Measurements from ENCODE around the gene MYL12B.
"Not testable (repeated sequence)": the region's sequence is repeated elsewhere in the genome, so short reads cannot be mapped to it uniquely, and the experiment has no call there.

The MYL12B gene

GRCh38 chr18:3266062-3266608, 4.2 kb downstream of the MYL12B start:
- FAIRE-seq = no peak
- TF ChIP-seq POLR2A (IDR thresholded peaks at IDR 0.05; ENCODE audit: low read depth, low read length) = no peak
- TF ChIP-seq TAF1 (IDR thresholded peaks at IDR 0.05; ENCODE audit: borderline replicate concordance, low read depth, low read length) = no peak
- no peak for TF ChIP-seq POLR2AphosphoS5 (IDR thresholded peaks at IDR 0.05; ENCODE audit: low read depth, low read length)

GRCh38 chr18:3268306-3268705, 6.4 kb downstream of the MYL12B start:
- TF ChIP-seq POLR2AphosphoS5 (IDR thresholded peaks at IDR 0.05; ENCODE audit: low read depth, low read length) (no peak), POLR2A (IDR thresholded peaks at IDR 0.05; ENCODE audit: low read depth, low read length) (no peak), TAF1 (IDR thresholded peaks at IDR 0.05; ENCODE audit: borderline replicate concordance, low read depth, low read length) (no peak)
- DNase-seq (ENCODE audit: insufficient read length) (no peak), FAIRE-seq (no peak)

More at GRCh38 chr18:3266062-3266608, 4.2 kb downstream of the MYL12B start:
- DNase-seq (ENCODE audit: insufficient read length) = no peak

GRCh38 chr18:3269241-3269913, 7.4 kb downstream of the MYL12B start:
- TF ChIP-seq TAF1 (IDR thresholded peaks at IDR 0.05; ENCODE audit: borderline replicate concordance, low read depth, low read length) (no peak), POLR2A (IDR thresholded peaks at IDR 0.05; ENCODE audit: low read depth, low read length) (no peak), POLR2AphosphoS5 (IDR thresholded peaks at IDR 0.05; ENCODE audit: low read depth, low read length) (no peak)
- DNase-seq (ENCODE audit: insufficient read length) (no peak), FAIRE-seq (no peak)

- DNase-seq (ENCODE audit: insufficient read length) (no peak), FAIRE-seq (no peak)
- TF ChIP-seq POLR2AphosphoS5 (IDR thresholded peaks at IDR 0.05; ENCODE audit: low read depth, low read length) (no peak), TAF1 (IDR thresholded peaks at IDR 0.05; ENCODE audit: borderline replicate concordance, low read depth, low read length) (no peak), POLR2A (IDR thresholded peaks at IDR 0.05; ENCODE audit: low read depth, low read length) (no peak)
Measured at GRCh38 chr18:3269914-3270299, 8.0 kb downstream of the MYL12B start.

GRCh38 chr18:3273042-3273441, 11.1 kb downstream of the MYL12B start:
- no peak for FAIRE-seq
- TF ChIP-seq POLR2A (IDR thresholded peaks at IDR 0.05; ENCODE audit: low read depth, low read length) (no peak), TAF1 (IDR thresholded peaks at IDR 0.05; ENCODE audit: borderline replicate concordance, low read depth, low read length) (no peak), POLR2AphosphoS5 (IDR thresholded peaks at IDR 0.05; ENCODE audit: low read depth, low read length) (no peak)
- no peak for DNase-seq (ENCODE audit: insufficient read length)

- FAIRE-seq = peak; percentile 88
- DNase-seq (ENCODE audit: insufficient read length) = not testable (repeated sequence)
Measured at GRCh38 chr18:3277643-3278213, 15.8 kb downstream of the MYL12B start.

GRCh38 chr18:3279201-3280185, 17.6 kb downstream of the MYL12B start:
- FAIRE-seq (no peak), DNase-seq (ENCODE audit: insufficient read length) (no peak)
- TF ChIP-seq POLR2AphosphoS5 (IDR thresholded peaks at IDR 0.05; ENCODE audit: low read depth, low read length) = no peak; the same call in 1 of the 2 replicates
- peak; percentile 25; the same call in 1 of the 2 replicates for TF ChIP-seq POLR2A (IDR thresholded peaks at IDR 0.05; ENCODE audit: low read depth, low read length)
- TF ChIP-seq TAF1 (IDR thresholded peaks at IDR 0.05; ENCODE audit: borderline replicate concordance, low read depth, low read length) = no peak

GRCh38 chr18:3281456-3282400, 19.8 kb downstream of the MYL12B start:
- DNase-seq (ENCODE audit: insufficient read length) = no peak
- FAIRE-seq = no peak
- no peak for TF ChIP-seq POLR2AphosphoS5 (IDR thresholded peaks at IDR 0.05; ENCODE audit: low read depth, low read length)
- no peak for TF ChIP-seq POLR2A (IDR thresholded peaks at IDR 0.05; ENCODE audit: low read depth, low read length)
- no peak for TF ChIP-seq TAF1 (IDR thresholded peaks at IDR 0.05; ENCODE audit: borderline replicate concordance, low read depth, low read length)

GRCh38 chr18:3283253-3283863, 21.4 kb downstream of the MYL12B start:
- no peak for FAIRE-seq
- TF ChIP-seq TAF1 (IDR thresholded peaks at IDR 0.05; ENCODE audit: borderline replicate concordance, low read depth, low read length) (no peak), POLR2A (IDR thresholded peaks at IDR 0.05; ENCODE audit: low read depth, low read length) (no peak), POLR2AphosphoS5 (IDR thresholded peaks at IDR 0.05; ENCODE audit: low read depth, low read length) (no peak)

GRCh38 chr18:3283908-3284307, 22.0 kb downstream of the MYL12B start:
- no peak for TF ChIP-seq TAF1 (IDR thresholded peaks at IDR 0.05; ENCODE audit: borderline replicate concordance, low read depth, low read length)
- no peak for TF ChIP-seq POLR2AphosphoS5 (IDR thresholded peaks at IDR 0.05; ENCODE audit: low read depth, low read length)
- no peak for TF ChIP-seq POLR2A (IDR thresholded peaks at IDR 0.05; ENCODE audit: low read depth, low read length)
- DNase-seq (ENCODE audit: insufficient read length) (no peak), FAIRE-seq (no peak)

More at GRCh38 chr18:3283253-3283863, 21.4 kb downstream of the MYL12B start:
- no peak for DNase-seq (ENCODE audit: insufficient read length)

All from GM12892 (cell line).